ENCODE measurements around the gene SLC6A3. TPM values are rescaled to one million over a fixed set of nuclear protein-coding genes. Genes with fewer than 3 reads are reported as not detected.
"Not testable (repeated sequence)": the region's sequence is repeated elsewhere in the genome, so short reads cannot be mapped to it uniquely, and the experiment has no call there.

SLC6A3 gene
- total RNA-seq, 1 donor from 2014 or later: 0.16 TPM

DNA sequence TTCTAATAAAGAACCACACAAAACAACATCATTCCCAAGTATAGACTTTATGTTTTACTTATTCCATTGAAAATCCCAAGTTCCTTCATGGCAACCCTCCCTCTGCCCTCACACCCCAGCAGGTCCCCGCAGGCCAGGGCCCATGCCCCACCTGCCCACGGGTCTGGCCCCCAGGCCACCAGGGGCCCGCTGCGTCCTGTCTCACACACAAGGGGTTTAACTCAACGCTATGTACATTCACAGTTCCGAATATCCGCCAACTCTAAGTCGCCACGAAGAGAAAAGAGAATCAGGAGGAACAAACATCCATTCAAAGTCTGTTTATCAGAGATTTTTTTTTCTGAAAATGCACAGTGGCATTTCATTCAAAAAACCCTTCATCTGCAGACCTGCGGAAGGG lies 16.2 kb upstream of the SLC6A3 start:
- TF ChIP-seq, protein P1, sequence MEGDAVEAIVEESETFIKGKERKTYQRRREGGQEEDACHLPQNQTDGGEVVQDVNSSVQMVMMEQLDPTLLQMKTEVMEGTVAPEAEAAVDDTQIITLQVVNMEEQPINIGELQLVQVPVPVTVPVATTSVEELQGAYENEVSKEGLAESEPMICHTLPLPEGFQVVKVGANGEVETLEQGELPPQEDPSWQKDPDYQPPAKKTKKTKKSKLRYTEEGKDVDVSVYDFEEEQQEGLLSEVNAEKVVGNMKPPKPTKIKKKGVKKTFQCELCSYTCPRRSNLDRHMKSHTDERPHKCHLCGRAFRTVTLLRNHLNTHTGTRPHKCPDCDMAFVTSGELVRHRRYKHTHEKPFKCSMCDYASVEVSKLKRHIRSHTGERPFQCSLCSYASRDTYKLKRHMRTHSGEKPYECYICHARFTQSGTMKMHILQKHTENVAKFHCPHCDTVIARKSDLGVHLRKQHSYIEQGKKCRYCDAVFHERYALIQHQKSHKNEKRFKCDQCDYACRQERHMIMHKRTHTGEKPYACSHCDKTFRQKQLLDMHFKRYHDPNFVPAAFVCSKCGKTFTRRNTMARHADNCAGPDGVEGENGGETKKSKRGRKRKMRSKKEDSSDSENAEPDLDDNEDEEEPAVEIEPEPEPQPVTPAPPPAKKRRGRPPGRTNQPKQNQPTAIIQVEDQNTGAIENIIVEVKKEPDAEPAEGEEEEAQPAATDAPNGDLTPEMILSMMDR (conservative IDR thresholded peaks at IDR 0.05): no peak
- Mint-ChIP-seq H3K27me3 (ENCODE audit: low read depth) (peaks cover 6% of the 10 kb centered on the region), H3K4me3 (no peak overlapping the region), H3K9me3 (peaks cover 20% of the 10 kb centered on the region), H3K36me3 (ENCODE audit: low read depth) (peaks cover 70% of the 10 kb centered on the region), H3K4me1 (peaks cover 6% of the 10 kb centered on the region), H3K27ac (ENCODE audit: unreplicated experiment) (no peak overlapping the region)
- DNase-seq (ENCODE audit: low read depth, low spot score): no peak

DNA sequence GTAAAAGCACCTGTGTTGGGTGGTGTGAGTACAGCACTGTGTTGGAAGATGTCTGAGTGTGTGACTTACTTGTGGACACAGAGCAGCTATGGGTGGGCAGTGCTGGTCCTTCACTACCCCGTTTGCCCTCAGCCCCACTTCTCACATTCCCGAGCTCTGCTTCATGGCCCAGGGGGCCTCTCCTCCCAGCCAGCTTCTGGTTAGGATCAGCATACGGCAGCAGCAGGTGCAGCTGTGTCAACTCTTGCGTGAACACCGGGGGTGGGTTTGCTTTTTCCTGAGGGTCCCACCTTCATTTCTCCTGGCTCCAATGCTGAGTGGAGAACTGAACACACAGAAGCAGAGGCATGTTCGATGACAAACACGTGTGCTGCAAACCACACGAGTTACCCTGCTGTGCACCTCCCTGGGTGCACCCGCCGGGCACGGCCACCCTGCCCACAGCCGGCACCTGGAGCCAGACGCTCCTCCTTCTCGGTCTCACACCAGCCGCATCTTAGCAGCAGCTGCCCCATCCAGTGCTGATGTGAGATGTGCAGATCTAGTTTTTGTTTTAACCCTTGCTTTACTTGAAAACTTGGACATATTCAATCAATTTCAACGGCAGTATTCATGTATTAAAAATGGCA lies 14.9 kb upstream of the SLC6A3 start:
- no peak for DNase-seq (ENCODE audit: low read depth, low spot score)
- H3K27me3 Mint-ChIP-seq (ENCODE audit: low read depth): peaks cover 11% of the 10 kb centered on the region
- H3K4me3 Mint-ChIP-seq: no peak overlapping the region
- H3K27ac Mint-ChIP-seq (ENCODE audit: unreplicated experiment): no peak overlapping the region
- peaks cover 17% of the 10 kb centered on the region for H3K9me3 Mint-ChIP-seq
- TF ChIP-seq, protein P1 (conservative IDR thresholded peaks at IDR 0.05): no peak
- H3K36me3 Mint-ChIP-seq (ENCODE audit: low read depth): peaks cover 64% of the 10 kb centered on the region
- peaks cover 6% of the 10 kb centered on the region for H3K4me1 Mint-ChIP-seq

DNA sequence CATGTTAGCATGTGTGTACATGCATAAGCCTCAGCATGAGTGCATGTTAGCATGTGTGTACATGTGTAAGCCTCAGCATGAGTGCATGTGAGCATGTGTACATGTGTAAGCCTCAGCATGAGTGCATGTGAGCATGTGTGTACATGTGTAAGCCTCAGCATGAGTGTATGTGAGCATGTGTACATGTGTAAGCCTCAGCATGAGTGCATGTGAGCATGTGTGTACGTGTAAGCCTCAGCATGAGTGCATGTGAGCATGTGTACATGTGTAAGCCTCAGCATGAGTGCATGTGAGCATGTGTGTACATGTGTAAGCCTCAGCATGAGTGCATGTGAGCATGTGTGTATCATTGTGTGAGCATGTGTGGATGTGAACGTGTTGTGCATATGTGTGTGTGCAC lies 14.2 kb upstream of the SLC6A3 start:
- not testable (repeated sequence) for H3K4me3 Mint-ChIP-seq; H3K4me1 Mint-ChIP-seq; H3K27ac Mint-ChIP-seq (ENCODE audit: unreplicated experiment); DNase-seq (ENCODE audit: low read depth, low spot score)
- H3K36me3 Mint-ChIP-seq (ENCODE audit: low read depth): peaks cover 58% of the 10 kb centered on the region
- H3K27me3 Mint-ChIP-seq (ENCODE audit: low read depth): peaks cover 13% of the 10 kb centered on the region
- H3K9me3 Mint-ChIP-seq: peaks cover 14% of the 10 kb centered on the region

- not testable (repeated sequence) for H3K27ac Mint-ChIP-seq (ENCODE audit: unreplicated experiment); H3K4me3 Mint-ChIP-seq; DNase-seq (ENCODE audit: low read depth, low spot score); H3K4me1 Mint-ChIP-seq
- peaks cover 35% of the 10 kb centered on the region for H3K27me3 Mint-ChIP-seq (ENCODE audit: low read depth)
- peaks cover 23% of the 10 kb centered on the region for H3K9me3 Mint-ChIP-seq
- peaks cover 39% of the 10 kb centered on the region for H3K36me3 Mint-ChIP-seq (ENCODE audit: low read depth)
These were observed 11.1 kb upstream of the SLC6A3 start for GRCh38 chr5:1456110-1456881.

- H3K9me3 Mint-ChIP-seq: peaks cover 25% of the 10 kb centered on the region
- TF ChIP-seq, protein P1 (conservative IDR thresholded peaks at IDR 0.05): no peak
- DNase-seq (ENCODE audit: low read depth, low spot score): no peak
- peaks cover 61% of the 10 kb centered on the region for H3K27me3 Mint-ChIP-seq (ENCODE audit: low read depth)
- H3K27ac Mint-ChIP-seq (ENCODE audit: unreplicated experiment): no peak overlapping the region
- H3K4me3 Mint-ChIP-seq: no peak overlapping the region
- H3K36me3 Mint-ChIP-seq (ENCODE audit: low read depth): peaks cover 27% of the 10 kb centered on the region
- H3K4me1 Mint-ChIP-seq: no peaks in the 10 kb centered on the region
These were observed 8.4 kb upstream of the SLC6A3 start for GRCh38 chr5:1453613-1454012.

DNA sequence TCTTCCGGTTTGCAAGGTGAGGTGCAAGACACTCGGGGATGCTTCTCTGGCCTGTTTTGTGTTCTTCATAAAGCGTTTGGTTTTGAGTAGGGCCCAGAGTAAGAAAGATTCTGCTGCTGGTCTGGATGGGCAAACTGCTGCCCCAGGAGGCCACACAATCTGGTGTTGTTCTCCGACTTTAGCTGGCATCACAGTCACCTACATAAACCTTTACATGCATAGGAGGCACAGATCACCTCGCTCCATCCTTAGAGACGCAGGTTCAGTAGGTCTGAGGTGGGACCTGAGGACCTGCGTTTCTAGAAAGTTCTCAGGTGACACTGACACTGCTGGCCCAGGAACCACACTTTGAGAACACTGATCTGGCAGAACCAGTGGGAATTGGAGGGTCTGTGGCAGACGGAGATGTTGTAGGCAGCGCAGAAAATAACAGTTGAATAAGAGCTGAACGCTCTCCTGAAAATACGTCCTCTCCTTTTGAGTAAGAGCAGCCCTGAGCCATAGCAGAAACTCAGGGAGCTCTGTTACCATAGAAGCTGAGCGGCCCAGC lies 3.9 kb upstream of the SLC6A3 start:
- Mint-ChIP-seq H3K4me1 (peaks cover 2% of the 10 kb centered on the region), H3K27ac (ENCODE audit: unreplicated experiment) (no peak overlapping the region), H3K36me3 (ENCODE audit: low read depth) (peaks cover 1% of the 10 kb centered on the region), H3K4me3 (peak overlapping the region; percentile 8), H3K9me3 (peaks cover 11% of the 10 kb centered on the region), H3K27me3 (ENCODE audit: low read depth) (peaks cover 85% of the 10 kb centered on the region)
- no peak for DNase-seq (ENCODE audit: low read depth, low spot score)
- TF ChIP-seq, protein P1 (conservative IDR thresholded peaks at IDR 0.05): no peak
